CD4-positive, alpha-beta T cell treated with Interleukin-15 for 4 hours (primary cell): Measurements from ENCODE around the gene MASP2.
"Not testable (repeated sequence)": the region's sequence is repeated elsewhere in the genome, so short reads cannot be mapped to it uniquely, and the experiment has no call there.

Source experiments
- DNase-seq: peaks from one replicate; pipeline ENCODE4 v3.0.0-alpha.2; 2020; ENCODE audit warnings: low spot score

MASP2 gene

DNA sequence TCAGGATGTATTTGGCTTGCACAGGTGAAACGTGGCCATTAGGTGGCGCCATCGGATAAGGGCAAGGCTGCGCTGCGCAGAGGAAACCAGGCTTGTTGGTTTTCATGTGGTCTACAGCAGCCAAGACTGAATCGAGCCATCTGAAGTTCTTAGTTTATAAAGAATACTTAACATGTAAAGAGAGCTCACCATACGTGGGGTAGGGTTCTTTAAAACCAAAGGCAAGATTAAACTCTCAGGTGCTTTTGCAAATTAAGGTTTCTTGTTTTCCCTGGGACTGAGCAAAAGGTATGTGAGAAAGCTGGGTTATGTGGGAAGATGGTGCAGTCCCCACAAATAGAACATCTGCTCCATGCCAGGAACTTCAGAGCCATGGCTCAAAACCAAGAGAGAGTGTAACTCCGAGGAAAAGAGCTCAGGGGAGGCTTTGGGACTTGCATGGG, 9.3 kb downstream of the MASP2 start:
- peak; percentile 89 for DNase-seq

DNA sequence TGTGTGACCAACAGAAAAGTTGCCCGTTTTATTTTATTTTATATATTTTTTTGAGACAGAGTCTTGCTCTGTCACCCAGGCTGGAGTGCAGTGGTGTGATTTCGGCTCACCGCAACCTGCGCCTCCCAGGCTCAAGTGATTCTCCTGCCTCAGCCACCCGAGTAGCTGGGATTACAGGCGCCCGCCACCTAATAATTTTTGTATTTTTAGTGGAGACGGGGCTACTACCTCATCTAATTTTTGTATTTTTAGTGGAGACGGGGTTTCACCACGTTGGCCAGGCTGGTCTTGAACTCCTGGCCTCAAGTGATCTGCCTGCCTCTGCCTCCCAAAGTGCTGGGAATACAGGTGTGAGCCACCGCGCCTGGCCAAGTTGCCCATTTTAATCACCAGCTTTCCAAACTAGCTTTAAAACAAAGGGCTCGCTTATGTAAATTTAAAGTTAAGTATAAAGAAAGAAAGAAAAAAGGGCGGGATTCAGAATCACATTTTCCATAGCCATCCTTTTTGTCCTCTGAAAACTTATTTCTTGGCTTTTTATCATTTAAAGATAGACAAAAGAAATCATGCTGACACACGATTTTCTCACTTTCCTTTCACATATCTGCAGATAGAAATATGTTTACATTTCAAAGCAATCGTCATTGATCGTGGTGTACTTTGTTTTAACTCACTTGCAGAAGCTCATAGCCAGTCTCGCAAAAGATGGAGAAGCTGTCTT, 9.9 kb downstream of the MASP2 start:
- DNase-seq: not testable (repeated sequence)

DNA sequence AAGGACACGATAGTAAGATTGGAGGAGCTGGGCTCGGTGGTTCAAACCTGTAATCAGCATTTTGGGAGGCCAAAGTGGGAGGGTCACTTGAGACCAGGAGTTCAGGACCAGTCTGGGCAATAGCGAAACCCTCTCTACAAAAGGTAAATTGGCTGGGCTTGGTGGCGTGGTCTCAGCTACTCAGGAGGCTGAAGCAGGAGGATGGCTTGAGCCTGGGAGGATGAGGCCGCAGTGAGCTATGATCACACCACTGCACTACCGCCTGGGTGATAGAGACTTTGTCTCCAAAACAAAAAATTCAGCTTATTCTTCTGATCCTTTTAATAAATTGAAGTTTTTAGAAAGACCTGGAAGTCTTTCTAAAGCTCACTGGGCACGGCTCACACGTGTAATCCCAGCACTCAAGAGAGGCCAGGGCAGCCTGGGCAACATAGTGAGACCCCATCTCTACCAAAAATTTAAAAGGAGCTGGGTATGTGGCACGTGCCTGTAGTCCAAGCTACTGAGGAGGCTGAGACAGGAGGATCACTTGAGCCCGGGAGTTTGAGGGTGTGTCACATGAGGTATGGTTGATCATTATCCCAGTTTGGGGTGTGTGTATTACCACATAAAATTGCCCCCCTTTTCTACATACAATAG, 15.3 kb downstream of the MASP2 start:
- no peak for DNase-seq

DNA sequence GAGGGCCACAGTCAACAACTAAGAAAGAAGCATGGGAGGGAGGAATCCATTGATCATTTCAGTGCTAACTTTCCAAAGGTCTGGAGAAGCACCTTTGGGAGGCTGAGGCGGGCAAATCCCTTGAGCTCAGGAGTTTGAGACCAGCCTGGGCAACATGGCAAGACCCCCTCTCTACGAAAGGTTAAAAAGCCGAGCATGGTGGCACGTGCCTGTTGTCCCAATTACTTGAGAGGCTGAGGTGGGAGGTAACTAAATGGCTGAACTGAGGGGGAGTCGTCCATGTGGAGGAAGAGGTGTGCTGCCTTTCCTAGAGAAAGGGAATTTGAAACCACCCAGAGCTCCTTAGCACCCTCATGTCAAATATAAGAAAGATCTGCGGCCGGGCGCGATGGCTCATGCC, 16.2 kb downstream of the MASP2 start:
- no peak for DNase-seq

DNA sequence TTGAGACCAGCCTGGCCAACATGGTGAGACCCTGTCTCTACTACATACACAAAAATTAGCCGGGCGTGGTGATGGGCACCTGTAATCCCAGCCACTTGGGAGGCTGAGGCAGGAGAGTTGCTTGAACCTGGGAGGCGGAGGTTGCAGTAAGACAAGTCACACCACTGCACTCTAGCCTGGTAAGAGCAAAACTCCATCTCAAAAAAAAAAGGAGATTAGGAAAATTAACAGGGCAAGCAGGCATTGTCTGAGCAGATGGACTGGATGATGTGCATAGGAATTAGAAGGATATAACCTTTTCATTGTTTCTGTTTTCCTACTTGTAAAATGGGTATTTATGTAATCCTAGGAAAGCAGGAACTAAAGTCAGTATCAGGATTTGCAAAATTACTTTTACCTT, 19.0 kb downstream of the MASP2 start:
- no peak for DNase-seq

DNA sequence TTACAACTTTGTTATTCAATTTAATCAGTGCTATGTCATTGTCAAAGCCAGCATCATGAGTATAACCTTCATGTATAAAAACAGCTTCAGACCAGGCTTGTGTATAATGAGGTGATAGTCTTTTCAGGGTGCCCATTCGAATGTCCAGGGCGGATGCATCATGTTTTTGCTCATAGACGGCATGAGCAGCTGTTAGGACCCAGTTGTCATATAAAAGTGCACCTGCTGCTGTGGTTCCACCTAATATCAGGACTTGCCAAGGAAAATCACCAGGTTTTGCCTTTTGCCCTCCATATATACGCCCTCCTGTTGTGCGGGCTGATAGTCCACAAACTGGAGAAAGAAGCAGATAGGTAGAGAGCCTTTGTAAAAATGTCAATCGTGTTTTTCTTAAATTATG, 19.7 kb downstream of the MASP2 start:
- DNase-seq: no peak

DNA sequence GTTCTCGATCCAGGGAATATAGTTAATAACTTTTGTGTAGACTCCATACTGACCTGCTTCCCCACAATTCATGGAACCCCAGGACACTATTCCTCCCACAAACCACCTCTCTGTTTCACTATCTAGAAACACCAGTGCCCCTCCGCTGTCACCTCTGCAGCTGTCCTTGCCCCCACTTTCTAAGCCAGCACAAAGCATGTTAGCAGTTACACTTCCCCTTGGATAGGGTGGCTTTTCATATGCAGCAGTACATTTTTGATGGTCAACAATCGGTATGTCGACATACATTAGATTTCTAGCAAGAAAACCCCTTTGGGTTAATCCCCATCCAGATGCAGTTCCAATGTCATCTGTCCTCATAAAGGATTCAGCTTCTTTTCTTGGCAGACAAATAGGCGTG, 20.1 kb downstream of the MASP2 start:
- no peak for DNase-seq

DNA sequence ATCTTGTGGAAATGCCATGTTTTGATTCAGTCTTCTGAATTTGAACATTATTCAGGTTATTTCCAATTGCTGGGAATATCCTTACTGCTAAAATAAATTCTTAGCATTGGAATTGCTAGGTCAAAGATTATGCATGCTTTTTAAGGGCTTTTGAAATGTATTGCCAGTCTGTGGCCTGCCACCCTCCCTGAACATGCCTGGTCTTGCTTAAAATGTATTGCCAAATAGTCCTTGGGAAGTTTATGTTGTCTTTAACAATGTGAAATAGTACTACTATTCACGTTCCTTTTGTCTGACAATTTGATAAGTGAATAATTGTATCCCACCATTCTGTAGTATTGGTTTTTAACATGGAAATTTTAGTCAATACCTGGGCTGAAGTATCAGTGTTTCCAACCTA, 21.0 kb downstream of the MASP2 start:
- DNase-seq: no peak

DNA sequence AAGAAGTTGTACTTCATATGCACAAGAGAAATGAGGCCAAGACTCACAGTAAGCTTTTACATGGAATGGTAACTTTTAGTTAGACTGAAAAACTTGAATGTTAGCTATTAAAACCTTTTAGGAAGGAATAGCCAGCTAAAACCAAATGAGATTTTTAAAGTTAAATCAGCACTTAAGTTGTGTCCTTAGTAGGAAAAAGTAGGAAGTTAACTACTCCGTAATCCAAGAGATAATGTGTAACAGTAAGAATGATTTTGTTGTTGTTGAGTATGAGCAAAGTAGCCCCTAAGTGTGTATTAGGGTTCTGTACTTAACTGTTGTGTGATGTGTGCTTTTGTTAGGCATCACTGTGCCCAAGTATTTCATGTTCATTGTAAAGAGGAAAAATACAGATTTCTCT, 21.4 kb downstream of the MASP2 start:
- no peak for DNase-seq

DNA sequence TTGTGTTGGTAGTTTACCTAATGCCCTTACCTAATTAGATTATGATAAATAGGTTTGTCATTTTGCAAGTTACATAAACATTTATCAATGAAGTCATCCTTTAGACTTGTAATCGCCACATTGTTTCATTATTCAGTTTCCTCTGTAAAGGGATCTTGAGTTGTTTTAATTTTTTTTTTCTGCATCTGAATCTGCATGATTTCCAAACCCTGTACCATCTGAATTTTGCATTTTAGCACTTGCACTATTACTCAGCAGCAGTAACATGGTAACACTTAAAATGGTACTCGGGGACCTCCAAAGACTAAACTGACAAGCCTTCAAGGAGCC, 22.2 kb downstream of the MASP2 start:
- no peak for DNase-seq

DNA sequence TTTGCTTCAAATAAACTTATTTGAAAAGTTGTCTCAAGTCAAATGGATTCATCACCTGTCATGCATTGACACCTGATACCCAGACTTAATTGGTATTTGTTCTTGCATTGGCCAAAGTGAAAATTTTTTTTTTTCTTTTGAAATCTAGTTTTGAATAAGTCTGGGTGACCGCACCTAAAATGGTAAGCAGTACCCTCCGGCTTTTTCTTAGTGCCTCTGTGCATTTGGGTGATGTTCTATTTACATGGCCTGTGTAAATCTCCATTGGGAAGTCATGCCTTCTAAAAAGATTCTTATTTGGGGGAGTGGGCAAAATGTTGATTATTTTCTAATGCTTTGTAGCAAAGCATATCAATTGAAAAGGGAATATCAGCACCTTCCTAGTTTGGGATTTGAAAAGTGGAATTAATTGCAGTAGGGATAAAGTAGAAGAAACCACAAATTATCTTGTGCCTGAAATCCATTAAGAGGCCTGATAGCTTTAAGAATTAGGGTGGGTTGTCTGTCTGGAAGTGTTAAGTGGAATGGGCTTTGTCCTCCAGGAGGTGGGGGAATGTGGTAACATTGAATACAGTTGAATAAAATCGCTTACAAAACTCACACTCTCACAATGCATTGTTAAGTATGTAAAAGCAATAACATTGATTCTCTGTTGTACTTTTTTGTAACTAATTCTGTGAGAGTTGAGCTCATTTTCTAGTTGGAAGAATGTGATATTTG, 22.7 kb downstream of the MASP2 start:
- no peak for DNase-seq

DNA sequence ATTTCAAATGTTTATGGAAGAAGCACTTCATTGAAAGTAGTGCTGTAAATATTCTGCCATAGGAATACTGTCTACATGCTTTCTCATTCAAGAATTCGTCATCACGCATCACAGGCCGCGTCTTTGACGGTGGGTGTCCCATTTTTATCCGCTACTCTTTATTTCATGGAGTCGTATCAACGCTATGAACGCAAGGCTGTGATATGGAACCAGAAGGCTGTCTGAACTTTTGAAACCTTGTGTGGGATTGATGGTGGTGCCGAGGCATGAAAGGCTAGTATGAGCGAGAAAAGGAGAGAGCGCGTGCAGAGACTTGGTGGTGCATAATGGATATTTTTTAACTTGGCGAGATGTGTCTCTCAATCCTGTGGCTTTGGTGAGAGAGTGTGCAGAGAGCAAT, 23.8 kb downstream of the MASP2 start:
- DNase-seq: no peak

DNA sequence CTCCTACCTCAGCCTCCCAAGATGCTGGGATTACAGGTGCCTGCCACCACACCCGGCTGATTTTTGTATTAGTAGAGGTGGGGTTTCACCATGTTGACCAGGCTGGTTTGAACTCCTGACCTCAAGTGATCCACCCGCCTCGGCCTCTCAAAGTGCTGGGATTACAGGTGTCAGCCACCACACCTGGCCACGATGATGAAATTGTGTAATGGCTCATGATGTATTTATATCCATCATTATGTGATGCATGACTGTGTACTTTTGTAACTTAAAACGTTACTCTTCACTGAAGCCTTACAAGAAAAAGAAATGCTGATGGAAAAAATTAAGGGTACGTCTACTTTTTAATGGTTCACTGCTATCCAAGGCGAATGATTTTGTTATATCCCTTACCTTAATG, 27.1 kb downstream of the MASP2 start:
- DNase-seq: no peak

DNA sequence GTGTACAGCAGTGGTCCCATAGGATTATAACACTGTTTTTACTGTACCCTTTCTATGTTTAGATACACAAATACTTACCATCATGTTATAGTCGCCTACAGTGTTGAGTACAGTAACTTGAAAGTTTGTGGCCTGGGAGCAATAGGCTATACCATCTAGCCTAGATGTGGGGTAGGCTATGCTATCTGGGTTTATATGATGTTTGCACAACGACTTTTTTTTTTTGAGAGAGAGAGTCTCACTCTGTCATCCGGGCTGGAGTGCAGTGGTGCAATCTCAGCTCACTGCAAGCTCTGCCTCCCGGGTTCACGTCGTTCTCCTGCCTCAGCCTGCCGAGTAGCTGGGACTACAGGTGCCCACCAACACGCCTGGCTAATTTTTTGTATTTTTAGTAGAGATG, 27.7 kb downstream of the MASP2 start:
- not testable (repeated sequence) for DNase-seq

DNA sequence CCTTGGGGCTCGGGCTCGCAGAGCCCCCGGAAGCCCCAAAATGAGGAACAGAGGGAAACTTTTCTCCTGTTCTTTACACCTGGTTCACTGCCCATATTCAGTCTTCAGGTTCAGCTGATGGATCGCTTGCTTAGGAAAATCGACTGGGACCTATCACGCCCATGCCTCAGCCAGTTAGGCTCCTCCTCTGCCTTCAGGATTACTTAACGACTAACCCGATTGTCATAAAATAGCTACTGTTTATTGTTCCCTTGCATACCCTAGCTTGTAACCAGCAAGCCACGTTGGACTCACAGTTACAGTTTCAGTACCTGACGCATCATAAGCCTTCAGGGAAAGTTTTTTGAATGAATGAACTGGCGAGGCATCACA, 33.9 kb downstream of the MASP2 start:
- no peak for DNase-seq

DNA sequence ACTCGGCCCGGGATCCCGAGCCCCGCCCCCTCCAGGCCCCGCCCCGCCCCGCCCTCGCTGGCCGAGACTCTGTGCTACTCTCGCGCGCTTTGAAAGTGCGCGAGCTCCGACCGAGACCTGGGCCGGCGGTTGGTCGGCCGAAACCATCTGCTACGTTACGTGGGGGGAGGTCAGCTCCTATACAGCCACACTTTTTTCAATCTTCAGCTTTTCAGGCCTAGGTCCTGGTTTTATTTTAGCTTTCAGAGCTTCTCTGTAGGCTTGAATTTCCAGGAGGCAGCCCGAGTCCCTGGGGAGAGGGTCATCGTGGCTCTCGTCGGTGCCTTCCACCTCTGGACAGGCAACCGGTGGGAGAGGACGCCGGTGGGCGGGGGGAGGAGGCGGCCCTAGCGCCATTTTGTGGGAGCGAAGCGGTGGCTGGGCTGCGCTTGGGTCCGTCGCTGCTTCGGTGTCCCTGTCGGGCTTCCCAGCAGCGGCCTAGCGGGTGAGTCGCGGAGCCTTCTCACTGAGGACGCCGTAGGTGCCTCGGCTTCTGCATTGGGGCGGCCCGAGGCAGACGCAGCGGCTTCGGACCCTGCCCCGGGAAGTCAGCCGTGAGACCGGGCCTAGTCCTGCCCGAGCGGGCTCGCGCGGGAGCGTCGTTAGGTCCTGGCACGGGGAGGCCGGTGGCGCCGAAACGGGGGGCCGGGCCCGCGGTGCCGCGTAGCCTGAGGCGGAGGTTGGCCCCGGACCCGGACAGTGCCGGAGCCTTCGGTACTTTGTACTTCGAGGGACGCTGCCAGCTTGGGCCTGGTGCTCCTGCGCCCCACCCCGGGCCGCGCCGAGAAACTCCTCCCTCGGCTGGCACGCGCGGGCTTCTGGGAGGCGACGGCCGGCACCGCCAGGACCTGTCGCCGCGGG, 34.5 kb downstream of the MASP2 start, which contains the start of gene TARDBP:
Gene TARDBP, plus strand, starts transcription at position 395 of the 900 bp plus-strand sequence. CDS start 1,074 bp downstream, outside the sequence.
- DNase-seq: peak; percentile 87

DNA sequence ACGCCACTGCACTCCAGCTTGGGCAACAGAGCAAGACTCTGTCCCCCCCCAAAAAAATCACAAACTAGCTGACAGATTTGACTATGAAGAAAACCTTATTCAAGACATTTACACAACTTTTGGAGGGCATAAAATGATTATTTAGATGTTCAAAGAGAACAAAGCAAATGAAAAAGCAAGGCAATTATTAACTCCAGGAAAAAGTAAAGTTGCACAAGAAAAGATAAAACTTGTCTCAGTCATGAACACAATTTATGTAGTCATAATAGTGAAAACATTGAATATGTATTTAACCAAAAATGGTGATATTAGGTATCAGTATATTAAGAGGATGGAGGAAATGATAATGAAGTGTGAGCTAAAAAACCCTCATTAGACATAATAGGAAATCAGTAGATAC, 46.5 kb downstream of the MASP2 start:
- no peak for DNase-seq

DNA sequence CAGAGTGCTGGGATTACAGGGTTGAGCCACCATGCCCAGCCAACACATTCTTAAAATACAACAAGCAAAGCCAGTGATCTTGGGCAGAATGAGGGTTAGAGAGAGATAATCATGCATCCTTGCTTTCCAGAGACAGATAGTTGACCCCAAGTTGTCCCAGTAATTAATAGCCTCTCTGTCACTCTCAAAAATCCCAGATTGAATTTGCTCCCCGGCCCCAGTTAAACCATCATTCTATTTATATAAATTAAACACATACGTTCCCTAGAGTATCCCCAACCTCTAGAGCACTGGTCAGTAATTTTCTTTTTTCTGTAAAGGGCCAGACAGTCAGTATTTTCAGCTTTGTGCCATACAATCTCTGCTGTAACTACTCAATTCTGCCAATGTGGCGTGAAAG, 50.9 kb downstream of the MASP2 start:
- DNase-seq: no peak

DNA sequence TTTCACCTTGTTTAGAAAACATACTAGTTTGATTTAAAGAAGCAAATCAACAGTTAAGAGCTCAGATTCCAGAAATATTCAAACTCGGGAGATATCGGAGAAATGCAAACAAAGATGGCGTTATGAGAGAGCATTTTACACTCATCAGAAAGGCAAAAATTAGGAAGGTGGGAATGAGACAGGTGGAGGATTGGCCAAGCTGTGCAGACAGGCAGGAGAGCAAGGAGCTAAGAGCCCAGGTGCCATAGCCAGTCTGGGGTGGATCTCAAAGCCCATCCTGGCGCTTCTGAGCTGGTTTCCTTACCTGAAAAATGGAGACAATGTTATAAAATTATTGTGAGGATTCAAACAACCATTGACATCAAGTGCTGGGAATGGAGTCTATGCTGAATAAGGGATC, 54.2 kb downstream of the MASP2 start:
- DNase-seq: no peak

DNA sequence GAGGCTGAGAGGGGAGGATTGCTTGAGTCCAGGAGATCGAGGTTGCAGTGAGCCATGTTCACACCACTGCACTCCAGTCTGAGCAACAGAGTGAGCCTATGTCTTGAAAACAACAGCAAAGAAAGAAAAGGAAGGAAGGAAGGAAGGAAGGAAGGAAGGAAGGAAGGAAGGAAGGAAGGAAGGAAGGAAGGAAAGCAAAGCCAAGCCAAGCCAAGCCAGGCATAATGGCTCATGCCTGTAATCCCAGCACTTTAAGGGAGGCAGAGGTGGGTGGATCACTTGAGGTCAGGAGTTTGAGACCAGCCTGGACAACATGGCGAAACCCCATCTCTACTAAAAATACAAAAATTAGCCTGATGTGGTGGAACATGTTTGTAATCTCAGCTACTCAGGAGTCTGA, 55.0 kb downstream of the MASP2 start:
- not testable (repeated sequence) for DNase-seq

DNA sequence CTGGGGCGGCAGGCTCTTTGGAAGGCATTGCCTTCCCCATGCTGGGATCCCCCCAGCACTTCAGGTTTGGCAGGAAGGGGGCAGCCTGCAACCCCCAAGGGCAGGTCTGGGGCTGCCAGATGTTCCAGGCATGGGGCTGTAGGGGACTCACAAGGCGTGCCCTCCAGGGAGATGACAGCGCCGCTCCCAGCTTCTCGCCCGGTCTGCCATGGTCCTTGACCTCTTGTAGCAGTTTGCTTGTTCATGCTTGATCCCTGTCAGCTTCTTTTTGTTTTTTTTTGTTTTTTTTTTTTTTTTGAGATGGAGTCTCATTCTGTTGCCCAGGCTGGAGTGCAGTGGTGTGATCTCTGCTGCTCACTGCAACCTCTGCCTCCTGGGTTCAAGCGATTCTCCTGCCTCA, 56.2 kb downstream of the MASP2 start:
- DNase-seq: no peak

DNA sequence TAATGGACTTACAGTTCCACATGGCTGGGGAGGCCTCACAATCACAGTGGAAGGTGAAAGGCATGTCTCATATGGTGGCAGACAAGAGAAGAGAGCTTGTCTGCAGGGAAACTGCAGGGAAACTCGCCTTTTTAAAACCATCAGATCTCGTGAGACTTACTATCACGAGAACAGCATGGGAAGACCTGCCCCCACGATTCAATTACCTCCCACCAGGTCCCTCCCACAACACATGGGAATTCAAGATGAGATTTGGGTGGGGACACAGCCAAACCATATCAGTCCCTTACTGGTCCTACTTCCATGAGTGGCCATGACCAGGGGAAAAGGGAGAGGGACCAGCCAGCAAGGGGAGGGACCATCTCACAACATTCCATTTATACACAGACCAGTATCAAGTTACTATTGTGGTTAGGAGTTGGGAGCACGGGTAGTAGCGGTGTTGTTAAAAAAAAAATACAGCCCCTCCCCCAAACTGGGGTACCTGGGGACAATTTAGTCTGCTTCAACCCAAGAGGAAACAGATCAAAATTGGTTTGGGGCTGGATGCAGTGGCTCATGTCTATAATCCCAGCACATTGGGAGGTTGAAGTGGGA, 57.0 kb downstream of the MASP2 start:
- DNase-seq: not testable (repeated sequence)
